SU-DHL-6 (cell line): Measurements from ENCODE around the gene NCOA5.

Experiments used
- EZH2phosphoT487 ChIP-seq: fragments of 200-600 bp; sonication (generic), shearing (Covaris generic); conservative IDR thresholded peaks from 2 replicates; pipeline ENCODE4 v1.6.1; 2018; ENCODE audit warnings: mild to moderate bottlenecking, antibody characterized with exemption, low read length, moderate library complexity, mixed read lengths
- TF ChIP-seq, protein P1 (sequence below): fragments of 200-600 bp; sonication (generic); IDR thresholded peaks from one replicate; pipeline ENCODE4 v1.5.1; 2017; ENCODE audit warnings: antibody characterized with exemption, mild to moderate bottlenecking, low read length, moderate library complexity; ENCODE audit not compliant: insufficient read depth, poor library complexity, severe bottlenecking

DNA sequence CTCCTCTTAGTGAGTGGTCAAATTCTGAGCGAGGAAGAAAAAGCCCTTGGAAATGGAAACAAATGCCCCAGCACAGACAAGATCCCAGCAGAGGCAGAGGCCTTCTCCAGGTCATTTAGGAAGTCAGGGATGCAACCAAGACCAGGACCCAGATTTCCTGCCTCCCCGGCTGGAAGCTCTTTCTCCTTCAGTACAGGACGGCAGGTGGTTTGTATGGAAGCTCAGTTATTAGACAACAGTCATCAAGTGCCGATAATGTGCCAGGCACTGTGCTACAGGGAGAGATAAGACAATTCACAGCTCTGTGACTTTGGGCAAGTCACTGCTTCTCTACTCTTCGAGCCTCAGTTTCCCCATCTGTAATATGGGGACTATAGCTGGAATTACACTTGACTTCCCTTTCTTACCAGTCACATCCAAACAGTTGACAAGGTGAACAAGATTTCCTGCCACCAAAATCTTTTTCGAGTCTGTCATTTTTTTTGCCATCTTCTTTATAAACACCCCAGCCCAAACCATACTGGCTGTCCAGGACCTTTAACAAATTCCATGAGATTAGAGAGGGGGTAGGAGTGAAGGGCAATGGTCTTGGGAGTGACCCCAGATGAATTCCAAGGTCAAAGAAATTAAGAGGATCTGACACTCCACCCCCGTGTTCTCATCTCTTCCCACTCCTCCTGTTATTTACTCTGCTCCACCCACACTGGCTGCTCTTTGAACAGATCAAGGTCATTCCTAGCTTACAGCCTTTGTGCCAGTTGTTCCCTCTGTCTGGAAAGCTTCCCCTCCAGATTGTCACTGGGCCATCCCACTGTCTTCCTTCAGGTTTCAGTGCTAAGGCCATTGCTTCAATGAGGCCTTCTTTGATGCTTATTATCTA lies 75.0 kb downstream of the NCOA5 start:
- TF ChIP-seq, protein P1, sequence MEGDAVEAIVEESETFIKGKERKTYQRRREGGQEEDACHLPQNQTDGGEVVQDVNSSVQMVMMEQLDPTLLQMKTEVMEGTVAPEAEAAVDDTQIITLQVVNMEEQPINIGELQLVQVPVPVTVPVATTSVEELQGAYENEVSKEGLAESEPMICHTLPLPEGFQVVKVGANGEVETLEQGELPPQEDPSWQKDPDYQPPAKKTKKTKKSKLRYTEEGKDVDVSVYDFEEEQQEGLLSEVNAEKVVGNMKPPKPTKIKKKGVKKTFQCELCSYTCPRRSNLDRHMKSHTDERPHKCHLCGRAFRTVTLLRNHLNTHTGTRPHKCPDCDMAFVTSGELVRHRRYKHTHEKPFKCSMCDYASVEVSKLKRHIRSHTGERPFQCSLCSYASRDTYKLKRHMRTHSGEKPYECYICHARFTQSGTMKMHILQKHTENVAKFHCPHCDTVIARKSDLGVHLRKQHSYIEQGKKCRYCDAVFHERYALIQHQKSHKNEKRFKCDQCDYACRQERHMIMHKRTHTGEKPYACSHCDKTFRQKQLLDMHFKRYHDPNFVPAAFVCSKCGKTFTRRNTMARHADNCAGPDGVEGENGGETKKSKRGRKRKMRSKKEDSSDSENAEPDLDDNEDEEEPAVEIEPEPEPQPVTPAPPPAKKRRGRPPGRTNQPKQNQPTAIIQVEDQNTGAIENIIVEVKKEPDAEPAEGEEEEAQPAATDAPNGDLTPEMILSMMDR, result no peak
- no peak for TF ChIP-seq EZH2phosphoT487
